ENCODE data around the gene BMAL2. TPM values are rescaled to one million over a fixed set of nuclear protein-coding genes. Genes with fewer than 3 reads are reported as not detected.

Gene BMAL2
- polyA plus RNA-seq (2011; rRNA removed) (3.6 and 8.4 TPM in 2 replicates), polyA minus RNA-seq (2011; rRNA and poly(A)+ RNA removed) (3.4 and 5.6 TPM in 2 replicates)

GRCh38 chr12:27332714-27333402 lies at the start of gene BMAL2:
Gene BMAL2, plus strand, starts transcription at chr12:27332836. Its CDS starts 237 bp downstream, at chr12:27333073.
- peak within 1 kb of the TSS; percentile 56 for H3K4me3 ChIP-seq (ENCODE audit: low read depth, low read length)
- TF ChIP-seq CTCF (IDR thresholded peaks at IDR 0.05; ENCODE audit: insufficient read depth, low read depth, low read length) = no peak
- H3K27me3 ChIP-seq (ENCODE audit: control insufficient read depth, insufficient read depth, low read length) = no peaks in the 10 kb centered on the region
- DNase-seq (ENCODE audit: low read depth) = no peak
- CTCF ChIA-PET = interaction anchor here (1.2 to 1.6 kb wide), 3 partner anchors 11 to 320 kb away, joined by 3 to 4 read pairs (median 3); no protein-coding TSS in a partner anchor
- no peaks in the 10 kb centered on the region for H3K36me3 ChIP-seq (ENCODE audit: control insufficient read depth, insufficient read depth, low read length)
- POLR2A ChIA-PET = no interaction called here

DNA sequence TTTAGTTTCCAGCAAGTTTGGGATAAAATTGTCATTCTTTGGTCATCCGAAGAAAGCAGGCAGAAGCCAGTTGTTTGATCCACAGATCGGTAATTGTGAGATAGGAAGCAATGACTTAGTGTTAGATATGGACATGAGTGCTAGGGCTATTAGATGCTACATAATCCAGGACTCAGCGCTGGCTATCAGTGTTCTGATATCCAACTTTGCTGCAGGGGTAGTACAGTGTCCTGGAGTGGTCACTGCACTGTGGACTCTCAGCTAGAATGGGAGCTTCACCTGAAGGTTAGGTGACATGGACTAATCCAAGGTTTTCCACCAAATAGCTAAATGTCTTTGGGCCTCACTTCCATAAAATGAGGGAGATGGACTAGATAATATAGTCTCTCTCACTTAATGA lies 48.6 kb upstream of the BMAL2 start:
- DNase-seq (ENCODE audit: low read depth) = no peak
- no peak for TF ChIP-seq CTCF (IDR thresholded peaks at IDR 0.05; ENCODE audit: insufficient read depth, low read depth, low read length)
- ChIA-PET POLR2A (no interaction called here), CTCF (interaction anchor here (0.9 to 1.1 kb wide), 3 partner anchors 13 to 229 kb away, joined by 3 to 5 read pairs (median 3); no protein-coding TSS in a partner anchor)
- H3K36me3 ChIP-seq (ENCODE audit: control insufficient read depth, insufficient read depth, low read length) = no peaks in the 10 kb centered on the region
- H3K27me3 ChIP-seq (ENCODE audit: control insufficient read depth, insufficient read depth, low read length) = no peaks in the 10 kb centered on the region
- no peak overlapping the region for H3K4me3 ChIP-seq (ENCODE audit: low read depth, low read length)

DNA sequence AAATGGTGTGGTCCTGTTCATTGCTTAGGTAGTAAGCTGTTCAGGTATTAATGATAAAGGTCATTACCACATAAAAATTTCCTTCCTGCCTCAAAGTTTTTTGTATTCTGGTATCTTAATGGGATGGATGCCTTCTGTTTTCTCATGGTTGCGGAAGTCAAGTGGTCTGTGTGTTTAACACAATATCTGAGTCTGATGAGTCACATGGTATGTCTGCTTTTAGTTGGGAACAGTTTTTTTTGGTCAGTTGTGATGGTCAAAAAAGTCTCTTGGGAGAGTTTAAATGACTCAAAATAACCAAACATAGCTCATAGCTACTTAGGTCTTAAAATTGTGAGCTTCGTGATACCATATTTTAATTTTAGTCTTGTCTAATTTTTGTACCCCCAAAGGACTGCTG lies 47.9 kb upstream of the BMAL2 start:
- ChIA-PET POLR2A (no interaction called here), CTCF (interaction anchor here (0.9 to 1.1 kb wide), 3 partner anchors 12 to 22 kb away, joined by 3 to 5 read pairs (median 4); no protein-coding TSS in a partner anchor)
- DNase-seq (ENCODE audit: low read depth) = peak; percentile 16
- TF ChIP-seq CTCF (IDR thresholded peaks at IDR 0.05; ENCODE audit: insufficient read depth, low read depth, low read length) = no peak
- Histone ChIP-seq H3K36me3 (ENCODE audit: control insufficient read depth, insufficient read depth, low read length) (no peaks in the 10 kb centered on the region), H3K4me3 (ENCODE audit: low read depth, low read length) (no peak overlapping the region), H3K27me3 (ENCODE audit: control insufficient read depth, insufficient read depth, low read length) (no peaks in the 10 kb centered on the region)

DNA sequence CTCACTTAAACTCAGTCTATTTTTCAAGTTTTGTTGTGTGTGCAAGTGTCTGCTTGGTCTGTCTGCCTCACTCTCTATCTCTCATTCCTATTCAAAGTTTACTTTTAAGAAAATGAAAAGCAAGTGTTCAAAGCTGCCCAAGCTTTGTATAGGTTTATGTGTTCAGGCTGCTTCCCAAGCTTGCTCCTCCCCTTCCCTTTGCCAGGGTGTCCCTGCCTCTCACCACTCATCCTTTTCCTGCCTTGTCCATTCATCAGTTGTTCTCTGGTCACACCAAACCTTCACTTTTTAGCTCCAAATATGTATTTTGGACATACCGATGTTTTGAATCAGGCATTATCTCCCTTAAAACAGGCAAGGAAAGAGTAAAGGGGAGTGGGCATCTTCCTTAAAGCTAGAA lies 47.2 kb upstream of the BMAL2 start:
- no peak for DNase-seq (ENCODE audit: low read depth)
- POLR2A ChIA-PET = no interaction called here
- TF ChIP-seq CTCF (IDR thresholded peaks at IDR 0.05; ENCODE audit: insufficient read depth, low read depth, low read length) = no peak
- H3K36me3 ChIP-seq (ENCODE audit: control insufficient read depth, insufficient read depth, low read length) = no peaks in the 10 kb centered on the region
- no peak overlapping the region for H3K4me3 ChIP-seq (ENCODE audit: low read depth, low read length)
- H3K27me3 ChIP-seq (ENCODE audit: control insufficient read depth, insufficient read depth, low read length) = no peaks in the 10 kb centered on the region
- CTCF ChIA-PET = interaction anchor here (0.8 to 1.1 kb wide), 2 partner anchors 21 to 448 kb away, joined by 3 to 4 read pairs; no protein-coding TSS in a partner anchor

DNA sequence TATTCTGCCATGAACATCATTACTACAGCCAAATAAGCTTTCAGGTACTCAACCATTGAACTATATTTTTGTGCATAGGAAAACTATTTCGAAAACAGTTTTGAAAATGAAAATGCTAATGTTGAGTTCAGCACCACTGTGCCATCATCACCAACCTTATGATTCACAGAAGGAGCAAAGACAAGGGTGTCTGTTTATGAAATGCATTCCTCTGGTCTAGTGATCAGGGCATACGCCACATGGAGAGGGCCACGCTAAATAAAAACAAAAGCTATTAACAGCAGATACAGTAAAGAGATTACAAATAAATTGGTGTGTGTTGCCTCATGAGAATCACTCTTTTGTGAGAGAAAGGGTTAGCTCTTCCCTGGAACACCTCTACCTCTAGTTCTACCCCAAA lies 43.2 kb upstream of the BMAL2 start:
- CTCF ChIA-PET = no interaction called here
- POLR2A ChIA-PET = no interaction called here
- Histone ChIP-seq H3K4me3 (ENCODE audit: low read depth, low read length) (no peak overlapping the region), H3K36me3 (ENCODE audit: control insufficient read depth, insufficient read depth, low read length) (no peaks in the 10 kb centered on the region), H3K27me3 (ENCODE audit: control insufficient read depth, insufficient read depth, low read length) (no peaks in the 10 kb centered on the region)
- DNase-seq (ENCODE audit: low read depth) = no peak
- no peak for TF ChIP-seq CTCF (IDR thresholded peaks at IDR 0.05; ENCODE audit: insufficient read depth, low read depth, low read length)

Data from BJ (cell line).